GM21360 (cell line): Measurements from ENCODE around the gene HIRIP3.
"Not testable (repeated sequence)": the region's sequence is repeated elsewhere in the genome, so short reads cannot be mapped to it uniquely, and the experiment has no call there.

ENCODE experiments used
- ATAC-seq: cut with Tn5 transposase; IDR thresholded peaks from one replicate; pipeline ENCODE4 v1.9.1; 2021; ENCODE audit warnings: mild to moderate bottlenecking, moderate library complexity; ENCODE audit not compliant: unreplicated experiment

Gene HIRIP3

DNA sequence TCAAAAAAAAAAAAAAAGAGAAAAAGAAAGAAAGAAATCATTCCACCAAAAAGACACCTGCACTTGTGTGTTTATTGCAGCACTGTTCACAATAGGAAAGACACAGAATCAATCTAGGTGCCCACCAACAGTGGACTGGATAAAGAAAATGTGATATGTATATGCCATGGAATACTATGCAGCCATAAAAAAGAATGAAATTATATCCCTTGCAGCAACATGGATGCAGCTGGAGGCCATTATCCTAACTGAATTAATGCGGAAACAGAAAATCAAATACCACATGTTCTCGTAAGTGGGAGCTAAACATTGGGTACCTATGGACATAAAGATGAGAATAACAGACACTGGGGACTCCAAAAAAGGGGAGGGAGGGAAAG, 21.9 kb upstream of the HIRIP3 start:
- ATAC-seq, result no peak

DNA sequence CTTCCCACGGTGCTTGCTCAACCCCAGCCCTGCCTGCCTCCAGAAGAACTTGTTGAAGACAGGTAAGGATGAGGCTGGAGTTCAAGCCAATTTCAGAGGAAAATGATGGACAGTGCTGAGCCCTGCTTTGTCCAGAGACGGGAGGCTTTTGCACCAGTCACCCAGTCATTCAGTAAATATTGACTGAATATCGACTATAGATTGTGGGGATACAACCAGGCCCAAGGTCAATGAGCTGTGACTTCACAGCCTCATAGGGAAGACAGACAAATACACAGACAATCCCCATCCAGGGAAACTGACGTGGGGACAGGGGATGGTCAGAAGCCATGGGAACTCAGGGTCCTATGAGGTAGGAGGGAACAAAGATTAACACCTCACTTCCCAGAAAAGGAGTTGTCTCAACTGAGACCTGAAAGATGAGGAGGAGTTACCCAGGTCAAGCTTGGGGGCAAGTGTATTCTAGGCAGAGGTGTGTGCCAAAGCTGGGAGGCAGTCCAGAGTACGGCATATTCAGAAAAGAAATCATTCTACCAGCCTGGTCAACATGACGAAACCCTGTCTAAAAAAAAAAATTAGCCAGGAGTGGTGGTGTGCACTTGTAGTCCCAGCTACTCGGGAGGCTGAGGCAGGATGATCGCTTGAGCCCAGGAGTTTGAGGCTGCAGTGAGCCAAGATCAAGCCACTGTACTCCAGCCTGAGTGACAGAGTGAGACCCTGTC, 21.3 kb upstream of the HIRIP3 start:
- ATAC-seq, result no peak

DNA sequence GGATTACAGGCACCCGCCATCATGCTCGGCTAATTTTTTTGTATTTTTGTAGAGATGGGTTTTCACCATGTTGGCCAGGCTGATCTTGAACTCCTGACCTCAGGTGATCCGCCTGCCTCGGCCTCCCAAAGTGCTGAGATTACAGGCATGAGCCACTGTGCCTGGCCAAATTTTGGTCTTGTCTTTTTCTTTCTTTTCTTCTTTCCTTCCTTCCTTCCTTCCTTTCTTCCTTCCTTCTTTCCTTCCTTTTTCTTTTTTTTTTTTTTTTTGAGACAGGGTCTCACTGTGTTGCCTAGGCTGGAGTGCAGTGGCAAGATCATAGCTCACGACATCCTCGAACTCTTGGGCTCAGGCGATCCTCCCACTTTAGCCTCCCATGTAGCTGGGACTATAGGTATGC, 20.0 kb upstream of the HIRIP3 start:
- not testable (repeated sequence) for ATAC-seq

DNA sequence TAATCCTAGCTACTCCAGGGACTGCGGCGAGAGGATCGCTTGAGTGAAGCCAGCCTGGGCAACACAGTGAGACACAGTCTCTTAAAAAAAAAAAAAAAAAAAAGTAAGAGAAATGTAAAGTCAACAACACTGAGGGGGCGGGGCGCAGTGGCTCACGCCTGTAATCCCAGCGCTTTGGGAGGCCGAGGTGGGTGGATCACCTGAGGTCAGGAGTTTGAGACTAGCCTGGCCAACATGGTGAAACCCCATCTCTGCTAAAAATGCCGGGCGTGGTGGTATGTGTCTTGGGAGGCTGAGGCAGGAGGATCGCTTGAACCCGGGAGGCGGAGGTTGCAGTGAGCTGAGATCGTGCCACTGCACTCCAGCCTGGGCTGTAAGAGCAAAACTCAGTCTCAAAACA, 17.2 kb upstream of the HIRIP3 start:
- ATAC-seq, result not testable (repeated sequence)

DNA sequence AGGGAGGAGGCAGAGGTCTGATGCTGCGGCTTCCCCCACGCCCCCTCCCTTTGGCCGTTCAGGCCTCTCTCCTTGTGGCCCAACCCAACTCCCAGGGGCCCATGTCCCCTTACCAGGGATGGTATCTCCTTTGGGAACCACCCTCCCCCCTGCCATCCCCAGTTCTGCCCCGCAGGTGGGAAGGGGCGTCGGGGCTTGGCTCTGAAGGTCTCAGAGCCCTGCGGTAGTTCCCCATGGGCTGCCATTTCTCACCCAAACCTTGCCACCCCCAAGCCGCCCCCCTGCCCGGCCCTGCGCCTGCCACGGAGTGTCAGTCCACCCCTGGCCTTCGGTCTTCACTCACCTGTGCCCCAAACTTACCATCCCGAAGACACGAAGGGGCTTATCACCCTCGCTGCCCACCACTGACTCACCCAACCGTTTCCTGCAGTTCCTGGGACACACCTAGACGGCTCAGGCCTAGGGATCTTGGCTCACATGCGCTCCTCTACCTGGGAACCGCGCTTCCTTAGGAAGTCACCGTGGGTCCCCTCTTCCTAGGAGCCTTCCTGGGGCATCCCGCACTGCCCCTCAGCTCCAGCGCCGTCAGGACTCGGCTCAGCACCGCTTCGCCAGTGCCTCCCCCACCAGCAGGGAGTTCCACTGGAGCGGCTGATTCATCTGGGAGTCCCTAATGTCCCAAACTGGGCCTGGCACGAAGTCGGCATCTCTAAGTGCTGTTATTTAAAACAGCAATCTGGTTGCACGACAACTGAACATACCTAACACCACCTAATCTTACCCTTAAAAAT, 16.5 kb upstream of the HIRIP3 start:
- ATAC-seq, result no peak

DNA sequence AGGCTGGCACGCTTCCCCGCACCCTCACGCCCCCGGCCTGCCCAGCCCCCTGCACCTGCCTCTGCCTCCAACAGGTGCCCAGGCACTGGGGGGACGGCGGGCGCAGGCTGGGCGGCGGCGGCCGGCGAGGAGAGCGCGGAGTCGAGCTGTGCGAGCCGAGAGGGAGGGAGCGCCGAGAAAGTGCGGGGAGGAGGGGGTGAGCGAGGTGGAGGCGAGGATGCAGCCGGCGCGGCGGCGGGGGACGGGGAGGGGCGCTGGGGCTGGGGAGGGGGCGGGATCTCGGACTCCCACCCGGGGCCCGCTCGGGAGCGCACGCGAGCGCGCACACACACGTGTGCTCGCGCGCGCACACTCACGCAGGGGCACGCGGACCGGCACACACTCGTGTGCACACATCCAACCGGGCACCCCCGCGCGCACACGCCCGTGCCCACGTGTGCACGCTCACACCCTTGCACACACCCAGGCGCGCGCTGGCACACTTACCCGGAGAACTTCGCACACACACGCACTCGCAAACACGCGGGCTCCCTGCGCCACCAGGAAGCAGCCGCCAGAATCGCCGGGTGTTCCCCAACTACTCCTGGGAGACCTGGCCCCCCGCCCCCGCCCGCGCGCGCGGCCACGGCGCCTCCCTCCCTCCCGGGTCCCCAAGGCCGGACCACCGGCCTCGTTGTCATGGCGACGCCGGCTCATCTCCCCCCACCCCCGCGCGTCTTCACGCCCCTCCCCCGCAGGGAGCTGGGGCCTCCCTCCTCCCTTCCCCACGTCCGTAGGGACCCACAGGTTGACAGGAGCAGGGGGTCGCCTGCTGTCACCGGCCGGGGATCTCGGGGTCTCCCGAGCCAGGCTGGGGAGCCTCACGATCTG, 15.7 kb upstream of the HIRIP3 start, which contains the start of gene DOC2A:
DOC2A (minus strand) TSS at position 184 of the 870 bp plus-strand sequence. CDS start 805 bp downstream, outside the sequence.
- no peak for ATAC-seq

DNA sequence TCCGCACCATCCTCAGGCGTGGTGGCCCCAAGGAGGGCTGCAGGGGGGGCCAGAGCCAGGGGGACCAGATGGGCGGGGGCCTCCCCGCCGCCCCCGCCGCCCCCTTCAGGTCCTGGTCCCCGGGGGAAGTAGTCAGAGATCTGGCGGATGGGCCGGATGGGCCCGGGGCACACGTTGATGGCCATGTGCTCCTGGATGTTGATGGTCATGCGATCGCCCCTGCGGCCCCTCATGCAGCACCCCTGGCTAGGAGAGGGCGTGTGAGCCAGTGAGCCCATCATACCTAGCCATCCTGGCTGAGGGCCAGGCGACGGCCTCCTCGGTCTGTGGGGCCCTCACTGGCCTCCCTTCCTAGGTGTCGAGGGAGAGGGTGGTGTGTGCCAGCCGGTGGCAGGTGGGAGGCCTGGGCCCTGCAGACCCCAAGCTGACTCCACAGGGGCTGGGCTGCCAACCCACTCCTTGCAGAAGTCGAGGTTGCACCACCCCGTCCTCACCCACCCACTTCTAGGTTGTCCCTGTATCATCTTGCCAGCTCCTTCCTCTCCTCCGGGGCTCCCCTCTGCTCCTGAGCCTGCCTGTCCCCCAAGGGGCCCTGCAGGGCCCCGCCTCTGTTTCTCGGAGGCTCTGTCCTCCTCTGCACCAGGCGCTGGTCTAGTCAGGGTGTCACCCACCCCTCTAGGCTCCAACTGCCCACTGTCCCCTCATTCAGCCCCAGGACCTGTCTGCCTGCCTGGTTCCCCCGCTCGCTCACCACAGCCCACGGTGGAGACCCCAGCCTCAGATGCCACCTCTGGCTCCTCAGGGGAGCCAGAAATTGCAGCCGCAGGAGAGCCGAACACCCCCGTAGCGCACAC, 14.8 kb upstream of the HIRIP3 start:
- ATAC-seq, result no peak

DNA sequence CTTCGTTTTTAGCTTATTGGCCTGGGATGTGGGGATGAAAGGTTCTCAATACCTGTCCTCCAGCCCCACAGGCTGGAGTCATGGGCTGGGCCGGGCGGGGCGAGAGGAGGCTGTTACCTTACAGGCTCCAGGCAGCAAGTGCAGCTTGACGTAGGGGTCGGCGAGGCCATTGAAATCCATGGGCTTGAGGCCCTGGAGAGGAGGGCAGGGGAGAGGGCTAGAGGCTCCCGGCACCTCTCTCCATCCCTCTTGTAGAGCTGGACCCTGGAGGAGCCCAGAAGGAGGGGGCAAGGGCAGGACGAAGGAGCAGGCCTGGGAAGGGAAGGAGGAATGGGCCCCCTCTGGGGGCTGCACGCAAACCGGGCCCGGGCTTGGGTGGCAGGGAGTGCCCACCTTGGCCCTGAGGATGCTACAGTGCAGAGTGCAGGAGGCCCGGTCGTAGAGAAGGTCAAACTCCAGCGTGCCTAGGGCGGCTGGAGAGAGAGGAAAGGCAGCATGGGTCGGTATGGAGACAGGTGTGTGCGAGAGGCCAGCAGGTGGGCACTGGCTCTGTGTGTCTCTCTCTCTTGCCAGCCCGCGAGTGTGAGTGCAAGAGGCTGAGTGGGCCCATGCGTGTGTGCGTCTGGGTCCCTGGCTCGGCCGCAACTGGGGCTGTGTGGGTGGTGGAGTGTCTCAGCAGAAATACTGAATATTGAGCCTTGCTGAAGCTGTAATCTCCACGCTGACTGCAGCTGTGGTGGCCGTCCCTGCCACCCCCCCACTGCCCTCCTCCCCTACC, 13.9 kb upstream of the HIRIP3 start:
- ATAC-seq, result no peak

DNA sequence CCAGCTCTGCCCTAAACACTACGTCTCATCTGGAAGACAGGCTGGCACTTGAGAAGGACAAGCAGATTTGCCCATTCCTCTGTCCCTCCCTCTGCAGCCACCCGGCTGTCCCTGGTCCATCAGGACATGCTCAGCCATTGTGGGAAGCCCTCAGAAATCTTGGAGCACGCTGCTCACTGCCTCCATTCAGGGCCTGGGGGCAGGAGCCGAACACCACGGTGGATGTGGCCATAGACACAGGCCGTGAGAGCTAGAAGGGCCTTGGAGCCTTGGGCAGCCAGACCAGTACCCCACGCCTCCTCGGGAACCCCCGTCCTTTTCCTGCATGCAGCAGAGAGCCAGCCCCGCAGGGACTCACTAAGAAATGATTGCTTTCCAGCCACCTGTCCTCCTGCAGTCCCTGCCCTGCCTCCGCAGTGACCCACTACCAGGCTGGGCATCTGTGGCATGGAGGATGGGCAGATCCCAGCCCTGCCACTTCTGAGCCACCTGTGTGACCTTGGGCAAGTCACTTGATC, 12.0 kb upstream of the HIRIP3 start:
- no peak for ATAC-seq

DNA sequence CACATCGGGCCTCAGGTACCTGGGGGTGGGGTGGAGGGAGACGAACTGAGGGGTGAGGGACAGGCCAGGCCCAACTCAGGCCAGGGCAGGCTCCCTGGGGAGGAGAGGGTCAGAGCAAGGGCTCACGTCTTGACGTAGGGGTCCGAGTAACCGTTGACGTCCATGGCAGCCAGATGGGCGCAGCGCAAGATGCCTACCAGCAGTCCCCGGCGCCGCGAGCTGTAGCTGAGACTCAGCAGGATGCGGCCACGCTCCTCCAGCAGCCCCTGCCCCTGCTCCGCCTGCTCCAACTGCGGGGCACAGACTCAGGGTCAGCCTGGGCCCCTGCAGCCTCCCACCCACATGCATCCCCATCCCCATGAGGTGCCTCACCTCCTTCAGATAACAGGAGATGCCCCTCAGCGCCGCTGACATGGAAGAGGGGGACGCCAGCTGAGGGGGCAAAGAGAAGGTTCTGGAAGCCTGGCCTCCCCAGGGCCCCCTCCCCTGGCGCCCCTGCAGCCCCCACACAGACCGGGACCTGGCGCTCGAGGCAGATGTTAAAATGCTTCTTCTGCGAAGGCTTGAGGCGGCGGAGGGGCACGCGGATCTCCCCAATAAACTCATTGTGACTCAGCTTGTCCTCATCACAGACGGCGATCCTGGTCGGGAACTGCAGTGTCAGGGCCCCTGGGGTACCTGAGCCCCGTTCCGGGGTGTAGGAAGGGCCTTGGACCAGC, 11.4 kb upstream of the HIRIP3 start:
- ATAC-seq, result no peak

DNA sequence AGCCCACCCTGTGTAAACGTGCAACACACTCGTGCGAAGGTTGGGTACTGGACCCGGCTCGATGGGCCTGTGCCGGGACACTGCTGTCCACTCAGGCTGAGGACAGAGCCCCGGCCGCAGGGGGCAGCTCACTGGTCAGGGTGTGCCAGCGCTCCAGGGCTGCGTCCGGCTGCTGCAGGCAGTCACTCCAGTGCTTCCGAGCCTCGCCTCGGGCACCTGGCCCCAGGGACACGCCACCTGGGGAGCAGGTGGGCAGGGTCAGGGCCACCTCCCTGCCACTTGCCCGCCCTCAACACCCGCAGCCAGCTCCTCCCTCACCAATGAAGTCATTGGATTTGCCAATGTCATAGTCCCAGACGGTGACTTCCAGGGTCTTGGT, 10.7 kb upstream of the HIRIP3 start:
- no peak for ATAC-seq

DNA sequence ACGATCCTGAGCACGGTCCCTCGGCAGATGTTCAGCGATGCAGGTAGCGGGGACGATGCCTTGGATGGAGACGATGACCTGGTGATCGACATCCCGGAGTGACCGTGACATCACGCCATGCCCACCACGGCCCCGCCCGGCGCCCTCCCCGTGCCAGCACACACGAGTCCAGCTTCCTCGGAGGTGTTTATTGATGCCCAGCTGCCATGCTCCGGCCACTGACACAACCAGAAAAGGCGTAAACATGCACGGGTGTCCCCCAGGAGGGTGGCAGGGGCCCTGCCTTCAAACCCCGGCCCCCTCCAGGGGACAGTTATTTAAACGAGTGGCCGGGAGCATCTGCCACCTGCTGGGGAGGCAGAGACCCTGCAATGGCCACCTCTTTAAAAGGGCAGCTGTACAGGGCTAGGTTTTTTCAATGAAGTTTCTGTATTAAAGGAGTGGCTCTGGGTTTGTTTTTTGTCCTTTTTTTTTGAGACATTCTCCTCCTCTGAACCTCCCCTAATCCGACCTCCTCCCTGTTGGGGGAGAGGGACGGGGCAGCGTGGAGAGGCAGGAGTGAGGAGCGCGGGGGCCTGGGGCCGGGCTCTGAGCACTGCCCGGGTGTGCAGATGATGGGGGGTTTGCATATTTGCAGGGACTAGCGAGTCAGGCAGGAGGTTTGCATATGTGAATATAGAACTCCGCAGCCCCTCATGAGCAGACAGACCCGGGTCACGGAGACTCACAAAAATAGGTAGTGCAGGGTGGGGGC, 10.1 kb upstream of the HIRIP3 start:
- ATAC-seq, result no peak

DNA sequence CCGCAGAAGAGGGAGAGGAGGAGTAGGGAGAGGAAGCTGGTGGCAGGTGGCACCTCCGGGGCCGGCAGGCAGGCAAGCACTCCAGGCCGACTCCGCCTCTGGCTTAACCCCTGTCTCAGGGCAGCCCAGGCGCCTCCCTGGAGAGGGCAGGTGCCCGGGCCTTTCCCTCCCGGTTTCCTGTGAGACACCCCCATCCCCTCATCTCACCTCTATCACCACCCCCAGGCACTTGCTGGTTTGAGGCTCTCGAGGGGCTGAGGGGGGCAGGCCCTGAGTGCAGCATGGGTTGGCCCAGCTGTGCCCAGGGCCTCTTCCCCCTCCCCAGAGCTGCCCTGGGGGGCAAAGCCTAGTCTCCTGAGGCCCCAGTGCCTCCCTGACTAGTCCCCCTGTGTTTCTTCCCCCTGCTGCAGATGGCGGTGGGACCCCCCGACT, 9.4 kb upstream of the HIRIP3 start:
- ATAC-seq, result no peak

DNA sequence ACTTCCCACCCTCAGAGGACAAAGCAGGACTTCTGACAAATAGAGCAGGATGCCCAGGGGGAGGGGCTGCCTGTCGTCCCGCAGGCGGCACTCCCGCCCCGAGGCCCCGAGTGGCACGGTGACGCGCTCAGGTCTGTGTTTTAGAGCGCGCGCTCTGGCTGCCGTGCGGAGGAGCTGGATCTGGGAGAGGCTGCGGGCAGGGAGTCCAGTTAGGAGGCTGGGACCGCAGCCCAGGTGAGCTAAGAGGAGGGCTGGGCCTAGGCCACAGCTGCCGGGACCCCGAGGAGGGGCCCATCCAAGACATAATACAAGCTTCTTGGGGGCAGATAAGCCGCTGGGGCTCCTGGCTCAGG, 9.0 kb upstream of the HIRIP3 start:
- ATAC-seq, result no peak

DNA sequence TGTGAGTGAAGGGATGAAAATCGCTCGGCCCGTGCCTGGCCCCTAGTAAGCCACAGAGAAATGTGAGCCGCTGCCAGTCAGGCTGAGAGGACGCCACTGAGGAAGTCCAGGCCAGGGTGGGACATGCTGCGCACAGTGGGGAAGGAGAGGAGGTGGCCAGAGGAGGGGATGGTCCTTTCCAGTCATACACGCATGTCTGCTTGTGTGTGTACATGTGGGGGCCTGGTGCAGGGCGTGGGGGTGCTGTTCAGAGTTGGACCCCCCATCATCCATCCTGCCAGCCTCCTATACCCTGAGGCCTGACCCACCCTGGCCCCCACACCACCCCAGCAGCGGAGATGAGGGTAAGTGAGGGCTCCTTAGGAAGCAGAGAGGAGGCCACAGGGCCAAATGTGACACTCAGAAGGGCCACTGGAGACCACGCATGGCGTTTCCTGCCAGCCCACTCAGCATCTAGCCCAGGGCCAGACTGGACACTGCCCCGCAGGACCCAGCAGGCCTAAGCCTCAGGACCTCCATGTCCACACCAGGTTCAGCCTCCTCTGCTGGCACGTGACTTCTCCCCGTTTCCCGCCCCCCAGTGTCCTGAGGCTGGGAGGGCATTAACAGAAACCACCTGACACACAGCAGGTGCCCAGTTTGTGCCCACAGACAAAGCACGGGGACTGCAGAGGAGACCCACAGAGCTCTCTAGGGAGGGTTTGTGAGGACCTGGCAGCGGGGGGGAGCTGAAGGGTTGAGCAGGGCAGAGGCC, 8.4 kb upstream of the HIRIP3 start:
- no peak for ATAC-seq

DNA sequence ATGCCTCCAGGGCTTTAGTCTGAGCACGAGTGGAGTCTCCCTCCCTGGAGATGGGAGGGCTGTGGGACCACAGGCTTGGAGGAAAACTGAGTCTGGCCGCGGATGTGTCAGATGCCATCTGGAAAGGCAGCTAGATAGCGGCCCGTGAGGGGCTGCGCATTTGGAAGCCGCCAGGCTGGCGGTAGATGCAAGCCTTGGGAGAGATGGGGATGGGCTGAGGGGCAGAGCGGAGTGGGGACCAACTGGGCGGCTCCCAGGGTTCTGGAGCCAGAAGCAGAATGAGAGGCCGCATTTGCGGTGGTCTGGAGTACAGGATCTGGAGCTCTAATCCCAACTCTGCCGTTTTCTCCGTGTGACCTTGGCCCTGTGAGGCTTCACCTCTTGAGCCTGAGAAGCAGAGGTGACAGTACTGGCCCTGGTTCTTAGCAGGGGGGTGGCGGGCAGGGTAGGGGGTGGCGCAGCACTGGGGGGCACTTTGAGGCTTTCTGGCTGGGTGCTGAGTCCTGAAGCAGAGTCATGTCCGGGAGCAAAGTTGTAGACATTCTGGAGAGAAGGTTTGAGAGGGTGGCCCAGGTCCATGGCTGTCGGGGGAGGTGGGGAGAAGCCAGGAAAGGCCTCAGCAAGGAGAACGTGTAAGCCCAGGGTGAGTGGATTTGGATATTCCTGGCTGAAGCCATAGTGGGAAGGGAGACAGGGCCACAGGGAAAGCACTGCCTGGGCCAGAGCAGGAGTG, 7.4 kb upstream of the HIRIP3 start:
- ATAC-seq, result no peak
